Hepatic stellate cell (primary cell): Measurements from ENCODE around the gene AMBRA1.
"Not testable (repeated sequence)": the region's sequence is repeated elsewhere in the genome, so short reads cannot be mapped to it uniquely, and the experiment has no call there.

ENCODE experiments used
- DNase-seq: peaks from one replicate; pipeline ENCODE4 v3.0.0; 2011; ENCODE audit warnings: low spot score

Gene AMBRA1

GRCh38 chr11:46616551-46617133, 22.8 kb upstream of the AMBRA1 start:
- DNase-seq: no peak

DNA sequence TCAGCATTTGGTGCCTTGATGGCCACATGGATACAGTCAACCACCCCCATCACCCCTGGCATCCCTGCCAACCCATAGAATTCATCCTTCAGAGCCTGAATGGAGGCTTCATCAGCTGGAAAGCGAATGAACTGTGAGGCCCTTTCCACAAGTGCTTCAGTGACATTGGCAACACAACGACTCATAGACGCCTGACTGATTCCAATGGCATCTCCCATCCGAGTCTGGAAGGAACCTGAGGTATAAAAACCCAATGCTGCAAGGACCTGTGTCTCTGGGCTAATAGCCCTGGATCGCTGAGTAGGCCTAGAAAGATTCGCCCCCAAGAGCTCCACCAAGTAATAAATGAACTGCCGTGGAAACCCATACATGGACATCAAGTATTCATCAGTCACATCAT, 21.9 kb upstream of the AMBRA1 start:
- no peak for DNase-seq

DNA sequence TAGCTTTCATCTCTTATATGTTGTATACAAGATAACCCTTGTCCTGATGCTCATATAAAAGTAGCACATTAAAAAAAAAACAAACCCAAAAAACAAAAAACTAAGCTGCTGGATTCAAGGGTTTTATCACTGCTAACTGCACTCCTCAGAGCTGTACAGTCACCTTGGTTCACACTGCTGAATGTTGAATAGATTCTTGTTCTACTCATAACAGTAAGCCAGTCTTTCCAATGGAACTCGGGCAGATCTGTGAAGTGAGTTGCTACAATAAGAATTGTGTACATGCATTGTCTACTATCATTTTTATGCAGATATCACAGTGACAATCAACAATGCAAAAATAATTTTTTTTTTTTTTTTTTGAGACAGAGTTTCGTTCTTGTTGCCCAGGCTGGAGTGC, 18.5 kb upstream of the AMBRA1 start:
- no peak for DNase-seq

- no peak for DNase-seq
Observed at GRCh38 chr11:46611526-46612304, 17.9 kb upstream of the AMBRA1 start.

GRCh38 chr11:46609386-46609785, 15.6 kb upstream of the AMBRA1 start:
- no peak for DNase-seq

DNA sequence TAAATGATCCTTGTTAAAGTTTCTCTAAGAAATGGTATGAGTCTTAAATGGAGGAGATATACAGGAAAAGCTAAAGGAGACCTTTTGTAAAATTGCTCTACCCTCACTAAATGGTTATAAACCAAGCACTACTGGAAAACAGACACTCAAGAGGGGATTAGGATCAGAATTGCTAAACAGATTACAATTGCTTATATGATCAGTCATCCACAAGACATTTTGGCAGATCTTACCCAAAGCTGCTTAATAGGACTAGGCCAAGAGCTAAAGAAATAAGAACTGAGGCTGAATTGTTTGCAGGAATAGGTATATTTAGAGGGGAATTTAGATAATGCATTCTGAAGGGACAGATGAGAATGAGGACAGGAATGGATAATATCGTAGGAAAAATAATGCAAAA, 13.7 kb upstream of the AMBRA1 start:
- DNase-seq: no peak

DNA sequence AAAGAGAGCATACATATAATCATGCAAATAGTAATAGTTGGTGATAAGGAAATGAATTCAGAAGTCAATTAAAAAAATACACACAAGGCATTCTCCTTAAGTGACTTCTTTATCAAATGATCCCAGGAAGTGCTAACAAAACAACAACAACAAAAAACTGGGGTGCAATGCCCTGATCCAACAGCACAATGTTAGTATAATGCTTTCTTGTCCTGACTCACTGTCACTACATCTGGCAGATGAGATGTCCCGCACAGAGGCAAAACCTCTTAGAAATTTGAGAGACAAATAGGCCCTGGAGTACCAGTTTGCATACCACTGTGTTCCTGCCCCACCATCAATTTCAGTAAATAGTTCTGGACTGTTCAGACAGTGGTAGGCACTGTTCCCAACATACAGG, 11.0 kb upstream of the AMBRA1 start:
- DNase-seq: no peak

- DNase-seq: no peak
Observed at GRCh38 chr11:46603704-46604308, 10.0 kb upstream of the AMBRA1 start.

- DNase-seq: no peak
Observed at GRCh38 chr11:46601129-46601528, 7.3 kb upstream of the AMBRA1 start.

DNA sequence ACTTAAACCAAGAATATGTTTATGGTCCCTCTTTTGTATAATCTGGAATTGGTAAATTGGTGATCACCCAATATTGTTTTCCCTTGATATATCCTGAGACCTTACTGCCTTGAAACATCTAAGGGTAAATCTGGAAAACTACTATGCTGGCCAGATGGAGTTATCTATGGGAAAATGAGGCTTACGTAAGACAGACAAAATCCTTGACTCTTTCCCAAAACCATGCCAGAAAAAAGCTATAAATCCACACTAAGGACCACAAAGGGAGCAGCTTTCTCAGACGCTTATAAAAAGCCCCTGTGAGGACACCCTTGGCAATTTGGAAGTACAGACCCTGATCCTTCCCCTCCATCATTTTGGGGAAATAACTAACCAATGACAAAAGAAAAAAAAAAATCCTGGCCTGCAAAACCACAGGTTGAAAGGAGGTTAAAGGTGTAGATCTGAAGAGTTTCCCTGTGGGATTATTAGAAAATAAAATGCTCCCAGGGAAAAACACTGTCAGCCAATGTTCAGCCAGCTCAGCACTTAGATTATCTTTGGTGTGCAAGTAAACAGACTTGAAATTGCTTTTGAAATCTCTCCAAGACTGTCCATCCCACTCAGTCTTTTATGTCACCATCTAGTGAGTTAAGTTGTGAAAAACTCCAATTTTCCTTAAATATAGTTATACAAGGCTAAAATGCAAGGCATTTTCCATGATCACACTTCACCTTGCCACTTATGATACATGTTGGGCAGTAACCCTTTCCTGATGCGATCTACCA, 6.6 kb upstream of the AMBRA1 start:
- no peak for DNase-seq

GRCh38 chr11:46599340-46600193, 5.7 kb upstream of the AMBRA1 start:
- no peak for DNase-seq

DNA sequence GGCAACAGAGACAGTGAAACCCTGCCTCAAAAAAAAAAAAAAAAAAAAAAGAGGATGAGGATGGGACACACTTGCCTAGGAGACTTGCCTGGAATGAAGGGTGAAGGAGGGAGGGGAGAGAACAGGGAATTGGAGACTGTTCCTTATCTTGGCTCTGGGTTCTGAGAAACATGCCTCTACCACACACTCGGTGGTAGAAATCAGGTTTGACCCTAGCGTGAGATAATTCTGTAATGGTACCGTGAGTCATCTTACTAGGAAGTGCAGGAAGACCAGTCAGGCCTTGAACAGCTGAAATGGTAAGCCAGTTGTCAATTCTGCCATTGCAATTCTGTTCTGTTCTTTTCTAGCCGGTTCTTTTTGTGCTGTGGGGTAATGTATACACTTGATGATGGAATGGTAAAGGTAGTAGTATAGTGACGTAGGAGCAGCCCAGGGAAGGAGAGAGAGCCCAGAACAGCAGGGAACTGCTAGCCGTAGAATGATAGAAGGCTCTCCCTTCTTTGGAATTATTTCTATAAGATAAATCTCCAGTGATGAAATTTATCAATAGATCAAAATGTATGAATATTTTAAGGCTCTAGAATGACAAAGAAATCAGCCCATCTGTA, 3.9 kb upstream of the AMBRA1 start:
- DNase-seq: no peak

DNA sequence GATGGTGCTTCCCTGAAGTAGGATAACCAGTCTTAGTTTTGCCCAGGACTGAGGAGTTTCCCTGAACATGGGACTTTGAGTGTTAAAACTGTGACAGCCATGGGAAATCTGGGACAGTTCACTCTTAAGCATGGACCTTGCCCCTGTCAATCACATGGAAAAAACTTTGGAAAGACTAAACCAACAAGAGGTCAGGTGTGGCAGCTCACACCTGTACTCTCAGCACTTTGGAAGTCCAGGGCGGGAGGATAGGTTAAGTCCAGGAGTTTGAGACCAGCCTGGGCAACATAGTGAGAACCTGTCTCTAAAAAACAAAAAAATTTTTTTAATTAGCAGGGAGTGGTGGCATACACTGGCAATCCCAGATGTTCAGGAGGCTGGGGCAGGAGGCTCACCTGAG, 3.3 kb upstream of the AMBRA1 start:
- no peak for DNase-seq

DNA sequence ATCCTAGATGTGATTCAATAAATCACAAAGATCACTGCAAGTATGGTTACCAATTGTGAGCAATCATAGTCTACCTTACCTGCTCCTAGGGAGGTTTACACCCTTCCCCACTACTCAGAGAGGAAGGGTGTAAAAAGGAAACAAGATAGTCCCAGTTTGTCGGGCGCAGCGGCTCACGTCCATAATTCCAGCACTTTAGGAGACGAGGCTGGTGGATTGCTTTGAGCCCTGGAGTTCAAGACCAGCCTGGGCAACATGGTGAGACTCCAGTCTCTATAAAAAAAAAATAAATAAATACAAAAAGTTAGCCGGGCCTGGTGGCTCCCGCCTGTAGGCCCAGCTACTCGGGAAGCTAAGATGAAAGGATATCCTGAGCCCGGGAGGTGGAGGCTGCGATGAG, 962 bp upstream of the AMBRA1 start:
- DNase-seq: no peak

- no peak for DNase-seq
Observed at GRCh38 chr11:46594374-46594700, 514 bp upstream of the AMBRA1 start.

GRCh38 chr11:46590740-46591605, 2.9 kb downstream of the AMBRA1 start:
- no peak for DNase-seq

DNA sequence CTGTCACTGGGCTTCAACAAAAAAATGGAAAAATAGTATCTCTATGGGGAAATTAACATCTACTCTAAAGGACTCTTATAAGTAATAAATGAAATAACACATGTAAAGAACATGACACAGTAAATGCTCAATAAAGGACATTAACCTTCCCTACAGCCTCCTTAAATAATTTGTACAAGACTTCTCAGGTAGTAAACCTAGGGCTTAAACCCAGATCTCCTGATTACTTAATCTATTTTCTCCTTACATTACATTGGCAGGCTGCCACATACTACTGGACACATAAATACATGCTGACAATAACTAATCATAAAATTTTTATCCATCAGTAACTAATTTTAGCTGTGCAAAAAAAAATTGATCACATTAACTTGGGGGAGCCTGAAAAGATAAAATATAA, 4.9 kb downstream of the AMBRA1 start:
- DNase-seq: no peak

GRCh38 chr11:46588131-46588530, 5.7 kb downstream of the AMBRA1 start:
- no peak for DNase-seq

DNA sequence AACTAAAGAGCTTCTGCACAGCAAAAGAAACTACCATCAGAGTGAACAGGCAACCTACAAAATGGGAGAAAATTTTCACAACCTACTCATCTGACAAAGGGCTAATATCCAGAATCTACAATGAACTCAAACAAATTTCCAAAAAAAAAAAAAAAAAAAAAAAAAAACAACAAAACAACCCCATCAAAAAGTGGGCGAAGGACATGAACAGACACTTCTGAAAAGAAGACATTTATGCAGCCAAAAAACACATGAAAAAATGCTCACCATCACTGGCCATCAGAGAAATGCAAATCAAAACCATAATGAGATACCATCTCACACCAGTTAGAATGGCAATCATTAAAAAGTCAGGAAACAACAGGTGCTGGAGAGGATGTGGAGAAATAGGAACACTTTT, 10.3 kb downstream of the AMBRA1 start:
- DNase-seq: not testable (repeated sequence)

DNA sequence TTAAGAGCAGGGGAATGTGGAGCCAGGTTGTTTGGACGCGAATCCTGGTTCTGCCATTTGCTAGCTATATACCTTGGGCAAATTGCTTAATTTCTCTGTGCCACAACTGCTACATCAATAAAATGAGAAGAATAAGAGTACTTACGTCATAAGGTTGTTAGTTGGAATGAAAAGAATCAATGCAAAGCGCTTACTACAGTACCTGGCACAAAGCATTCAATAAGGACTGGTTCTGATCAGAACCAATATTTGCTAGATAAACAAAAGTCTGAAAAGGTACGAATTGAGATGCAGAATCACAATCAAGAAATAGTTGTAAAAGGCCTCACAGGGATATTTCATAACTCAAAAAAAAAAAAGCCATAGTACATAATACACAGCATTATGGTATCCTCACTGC, 11.2 kb downstream of the AMBRA1 start:
- DNase-seq: no peak

- DNase-seq: no peak
Observed at GRCh38 chr11:46577058-46577457, 16.8 kb downstream of the AMBRA1 start.
